NCI-H1694 (cell line): Measurements from ENCODE around the gene UBE2E1.
"Not testable (repeated sequence)": the region's sequence is repeated elsewhere in the genome, so short reads cannot be mapped to it uniquely, and the experiment has no call there.

Source experiments
- DNase-seq: peaks from one replicate; lab custom pipeline; 2025; lab: John Stamatoyannopoulos, UW

Gene UBE2E1

GRCh38 chr3:23822559-23822958, 16.8 kb downstream of the UBE2E1 start:
- DNase-seq = no peak

- DNase-seq = no peak
These were observed 17.9 kb downstream of the UBE2E1 start for GRCh38 chr3:23823620-23824019.

GRCh38 chr3:23824699-23825444, 19.1 kb downstream of the UBE2E1 start:
- no peak for DNase-seq

GRCh38 chr3:23825802-23826201, 20.0 kb downstream of the UBE2E1 start:
- no peak for DNase-seq

- DNase-seq = no peak
These were observed 20.8 kb downstream of the UBE2E1 start for GRCh38 chr3:23826382-23827064.

GRCh38 chr3:23829242-23829934, 23.6 kb downstream of the UBE2E1 start:
- DNase-seq = no peak

GRCh38 chr3:23830869-23831484, 25.2 kb downstream of the UBE2E1 start:
- DNase-seq = no peak

- no peak for DNase-seq
These were observed 26.0 kb downstream of the UBE2E1 start for GRCh38 chr3:23831517-23832394.

- DNase-seq = no peak
These were observed 26.8 kb downstream of the UBE2E1 start for GRCh38 chr3:23832523-23832922.

GRCh38 chr3:23834082-23834870, 28.5 kb downstream of the UBE2E1 start:
- DNase-seq = no peak

GRCh38 chr3:23835087-23835486, 29.3 kb downstream of the UBE2E1 start:
- no peak for DNase-seq

- DNase-seq = no peak
These were observed 30.0 kb downstream of the UBE2E1 start for GRCh38 chr3:23835802-23836201.

- DNase-seq = no peak
These were observed 30.9 kb downstream of the UBE2E1 start for GRCh38 chr3:23836536-23837230.

GRCh38 chr3:23837286-23837685, 31.5 kb downstream of the UBE2E1 start:
- no peak for DNase-seq

- DNase-seq = no peak
These were observed 31.9 kb downstream of the UBE2E1 start for GRCh38 chr3:23837691-23838090.

GRCh38 chr3:23840521-23840920, 34.8 kb downstream of the UBE2E1 start:
- DNase-seq = no peak

GRCh38 chr3:23843869-23844268, 38.1 kb downstream of the UBE2E1 start:
- no peak for DNase-seq

GRCh38 chr3:23845326-23846216, 39.8 kb downstream of the UBE2E1 start:
- DNase-seq = no peak

- not testable (repeated sequence) for DNase-seq
These were observed 43.7 kb downstream of the UBE2E1 start for GRCh38 chr3:23849462-23849861.
